ENCODE data around the gene ACADS. TPM values are rescaled to one million over a fixed set of nuclear protein-coding genes. Genes with fewer than 3 reads are reported as not detected.

Gene ACADS
- total RNA-seq, 4 donors from 2014 or later: 40.8 to 85.9 (median 65.1) TPM

- intact Hi-C loops (cut with DNase I): no loop called here
These were observed 32.3 kb downstream of the ACADS start for GRCh38 chr12:120757949-120758348.

GRCh38 chr12:120758798-120759590, 33.4 kb downstream of the ACADS start:
- no peak overlapping the region for H3K4me3 ChIP-seq (replicated peaks in 1 of 3)
- no peaks in the 10 kb centered on the region for H3K36me3 ChIP-seq
- no peaks in the 10 kb centered on the region for H3K27me3 ChIP-seq
- 85 to 94% methylated on average over 7 of the region's 7 CpGs for WGBS, 2 donors
- H3K4me1 ChIP-seq: peaks cover 27 to 28% of the 10 kb centered on the region in 2 donors
- intact Hi-C loops (cut with DNase I): no loop called here
- no peak for TF ChIP-seq CTCF (IDR thresholded peaks at IDR 0.05)
- no peak for TF ChIP-seq POLR2A (IDR thresholded peaks at IDR 0.05)
- no peak for DNase-seq
- no peak overlapping the region for H3K27ac ChIP-seq
- H3K9me3 ChIP-seq: no peaks in the 10 kb centered on the region

More at GRCh38 chr12:120757949-120758348, 32.3 kb downstream of the ACADS start:
- H3K36me3 ChIP-seq: no peaks in the 10 kb centered on the region
- no peak overlapping the region for H3K27ac ChIP-seq
- no peak overlapping the region for H3K4me3 ChIP-seq (replicated peaks in 1 of 3)
- no peak for TF ChIP-seq POLR2A (IDR thresholded peaks at IDR 0.05)
- TF ChIP-seq CTCF (IDR thresholded peaks at IDR 0.05): no peak
- no peaks in the 10 kb centered on the region for H3K9me3 ChIP-seq
- no peak for DNase-seq
- H3K4me1 ChIP-seq: peaks cover 22 to 25% of the 10 kb centered on the region in 2 donors
- 82 to 89% methylated on average over 6 of the region's 6 CpGs for WGBS, 2 donors
- H3K27me3 ChIP-seq: no peaks in the 10 kb centered on the region

- Histone ChIP-seq H3K27ac (peak overlapping the region in 2 of 3 donors; percentile 88 to 94), H3K27me3 (no peaks in the 10 kb centered on the region), H3K4me3 (replicated peaks in 1 of 3) (no peak overlapping the region), H3K9me3 (no peaks in the 10 kb centered on the region), H3K4me1 (peaks cover 27 to 28% of the 10 kb centered on the region in 2 donors), H3K36me3 (peaks cover 0 to 3% of the 10 kb centered on the region in 2 donors)
- WGBS, 2 donors: 86 to 88% methylated on average over 26 to 27 of the region's 27 CpGs
- intact Hi-C loops (cut with DNase I): no loop called here
- DNase-seq: no peak
- TF ChIP-seq POLR2A (IDR thresholded peaks at IDR 0.05) (no peak), CTCF (IDR thresholded peaks at IDR 0.05) (no peak)
These were observed 34.1 kb downstream of the ACADS start for GRCh38 chr12:120759591-120760348.

GRCh38 chr12:120760349-120761254, 35.0 kb downstream of the ACADS start:
- Histone ChIP-seq H3K4me3 (replicated peaks in 1 of 3) (no peak overlapping the region), H3K36me3 (peaks cover 0 to 5% of the 10 kb centered on the region in 2 donors)
- WGBS, 2 donors: 87 to 89% methylated on average over 18 to 21 of the region's 21 CpGs

More at GRCh38 chr12:120760349-120761254, 35.0 kb downstream of the ACADS start:
- H3K4me1 ChIP-seq: peaks cover 27 to 28% of the 10 kb centered on the region in 2 donors
- intact Hi-C loops (cut with DNase I): no loop called here
- H3K27ac ChIP-seq: peak overlapping the region; percentile 88 to 94 (median 94)
- DNase-seq: no peak
- H3K27me3 ChIP-seq: no peaks in the 10 kb centered on the region
- TF ChIP-seq CTCF (IDR thresholded peaks at IDR 0.05) (no peak), POLR2A (IDR thresholded peaks at IDR 0.05) (no peak)
- H3K9me3 ChIP-seq: no peaks in the 10 kb centered on the region

Data from thyroid gland (tissue), 4 donors.